Activated CD8-positive, alpha-beta memory T cell treated with anti-CD3 and anti-CD28 coated beads, Interleukin-2, amount 50 U/mL, for 24 hours (primary cell): ENCODE measurements around the gene PPM1F.

Experiments used
- DNase-seq: peaks from one replicate; pipeline ENCODE4 v3.0.0-alpha.2; 2020; ENCODE audit errors: extremely low read depth

PPM1F gene

GRCh38 chr22:21975854-21976345, 23.3 kb upstream of the PPM1F start:
- no peak for DNase-seq

GRCh38 chr22:21975273-21975672, 22.6 kb upstream of the PPM1F start:
- DNase-seq, result no peak

GRCh38 chr22:21974058-21974649, 21.5 kb upstream of the PPM1F start:
- DNase-seq, result no peak

DNA sequence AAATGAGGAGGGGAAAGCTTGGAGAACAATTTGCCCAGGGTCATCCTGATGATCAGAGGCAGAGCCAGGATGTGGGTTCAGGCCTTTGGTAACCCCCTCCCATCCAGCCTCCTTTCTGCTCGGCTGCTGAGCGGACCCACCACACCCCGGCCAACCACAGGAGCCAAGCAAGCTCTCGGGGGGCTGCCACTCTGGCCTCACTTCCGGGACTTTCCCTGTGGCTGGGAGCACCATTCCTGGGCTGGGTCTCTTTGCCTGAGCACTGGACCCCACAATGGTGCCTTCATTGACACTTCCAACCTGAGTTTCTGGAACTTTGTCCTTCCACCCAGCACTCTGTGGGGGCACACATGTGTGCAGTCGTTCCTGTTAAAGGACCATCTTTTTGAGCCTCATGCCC, 20.2 kb upstream of the PPM1F start:
- DNase-seq, result no peak

- no peak for DNase-seq
Observed at GRCh38 chr22:21972293-21972779, 19.7 kb upstream of the PPM1F start.

- no peak for DNase-seq
Observed at GRCh38 chr22:21971858-21972275, 19.2 kb upstream of the PPM1F start.

DNA sequence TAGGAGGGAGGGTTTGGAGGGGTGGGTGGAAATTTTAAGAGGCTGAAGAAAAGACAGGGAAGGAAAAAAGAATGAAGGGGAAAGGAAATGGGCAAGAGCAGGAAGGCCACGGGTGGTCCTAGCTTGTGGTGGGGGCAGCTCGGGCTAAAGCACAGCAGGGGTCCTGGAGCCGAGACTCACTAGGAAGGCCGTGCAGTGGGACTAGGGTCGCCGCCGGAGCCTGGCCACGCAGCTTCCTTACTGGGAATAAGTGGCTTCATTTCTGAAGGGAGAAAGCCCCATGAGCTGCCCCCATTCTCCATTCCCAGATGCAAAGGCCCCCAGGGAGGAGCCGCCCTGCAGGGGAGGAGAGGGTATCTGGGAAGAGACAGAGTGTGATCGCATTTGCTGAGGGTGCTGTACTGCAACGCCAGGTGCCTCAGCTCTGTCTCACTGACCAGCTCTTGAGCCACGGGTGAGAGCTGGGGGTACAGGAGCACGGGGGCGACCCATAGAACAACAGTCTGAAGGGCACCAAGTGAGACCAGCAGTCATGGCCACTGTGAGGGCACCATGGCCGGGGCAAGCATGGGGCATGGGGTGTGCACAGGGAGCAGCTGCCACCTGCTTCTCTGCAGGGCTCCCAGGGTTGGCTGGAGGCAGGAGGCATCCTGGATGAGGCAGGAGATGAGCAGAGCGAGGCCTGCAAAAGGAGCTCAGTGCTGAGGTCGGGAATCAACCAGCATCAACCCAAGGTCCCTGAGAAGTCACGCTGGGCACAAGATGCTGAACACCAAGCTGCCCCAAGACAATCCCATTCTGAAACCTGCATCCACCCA, 18.4 kb upstream of the PPM1F start:
- no peak for DNase-seq

- DNase-seq, result no peak
Observed at GRCh38 chr22:21970037-21970799, 17.6 kb upstream of the PPM1F start.

DNA sequence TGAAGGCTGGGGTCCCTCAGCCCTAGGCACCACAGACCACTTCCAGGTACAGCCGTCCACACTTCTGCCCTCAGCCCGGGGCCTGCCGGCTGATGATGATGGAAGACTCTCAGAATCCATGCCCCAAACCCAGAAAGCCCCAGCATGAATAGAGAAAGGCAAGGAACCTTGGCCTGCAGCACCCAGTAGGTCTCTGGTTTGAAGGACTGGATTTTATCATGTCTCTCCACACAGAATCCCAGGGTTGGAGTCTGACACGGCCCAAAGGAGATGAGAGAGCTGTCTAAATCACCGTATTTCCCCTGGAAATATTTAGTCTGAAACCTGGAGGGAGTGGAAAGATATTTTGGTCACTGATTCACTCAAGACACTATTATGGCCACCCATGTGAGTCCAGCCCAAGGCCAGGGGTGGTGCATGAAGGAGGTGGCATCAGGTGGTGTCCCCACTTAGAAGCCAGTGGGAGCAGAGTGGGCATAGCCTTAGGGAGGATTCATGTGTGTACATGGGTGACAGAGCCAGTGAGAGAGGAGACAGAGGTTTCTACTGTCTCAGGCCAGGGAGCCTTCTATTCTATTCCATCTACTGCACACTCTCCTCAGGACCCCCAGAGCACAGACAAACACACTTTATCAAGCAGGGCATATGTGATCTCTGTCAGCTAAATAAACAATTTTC, 15.9 kb upstream of the PPM1F start:
- no peak for DNase-seq

GRCh38 chr22:21967693-21968271, 15.1 kb upstream of the PPM1F start:
- DNase-seq, result no peak

- no peak for DNase-seq
Observed at GRCh38 chr22:21966643-21967516, 14.2 kb upstream of the PPM1F start.

DNA sequence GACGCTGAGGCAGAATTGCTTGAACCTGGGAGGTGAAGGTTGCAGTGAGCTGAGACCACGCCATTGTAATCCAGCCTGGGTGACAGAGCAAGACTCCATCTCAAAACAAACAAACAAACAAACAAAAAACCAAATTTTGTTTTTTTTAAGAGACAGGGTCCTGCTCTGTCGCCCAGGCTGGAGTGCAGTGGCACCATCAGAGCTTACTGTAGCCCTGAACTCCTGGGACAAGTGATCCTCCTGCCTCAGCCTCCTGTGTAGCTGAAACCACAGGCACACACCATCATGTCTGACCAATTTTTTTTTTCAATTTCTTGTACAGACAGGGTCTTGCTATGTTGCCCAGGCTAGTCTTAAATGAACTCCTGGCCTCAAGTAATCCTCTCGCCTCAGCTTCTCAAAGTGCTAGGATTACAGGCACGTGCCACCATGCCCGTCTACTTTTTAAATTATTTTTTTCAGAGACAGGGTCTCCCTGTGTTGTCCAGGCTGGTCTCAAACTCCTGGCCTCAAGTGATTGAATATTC, 13.2 kb upstream of the PPM1F start:
- no peak for DNase-seq

GRCh38 chr22:21964918-21965484, 12.4 kb upstream of the PPM1F start:
- no peak for DNase-seq

DNA sequence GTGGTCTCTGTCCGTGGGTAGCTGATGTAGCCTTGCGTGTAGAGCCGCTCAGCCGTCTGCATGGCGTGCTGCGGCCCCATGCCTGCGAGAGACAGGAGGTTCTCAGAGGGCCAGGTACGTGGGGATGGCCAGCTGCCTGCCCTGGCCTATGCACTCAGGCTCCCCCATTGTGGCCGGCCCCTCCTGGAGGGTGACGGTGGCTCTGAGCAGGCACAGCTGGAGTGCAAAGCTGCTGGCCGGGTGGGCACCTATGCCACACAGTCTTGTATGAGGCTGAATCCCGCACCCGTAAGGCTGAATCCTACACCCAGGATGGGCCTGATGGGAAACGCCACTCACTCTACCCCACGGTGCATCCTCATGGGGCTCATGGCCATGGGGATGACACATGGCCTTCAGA, 11.6 kb upstream of the PPM1F start:
- DNase-seq, result no peak

DNA sequence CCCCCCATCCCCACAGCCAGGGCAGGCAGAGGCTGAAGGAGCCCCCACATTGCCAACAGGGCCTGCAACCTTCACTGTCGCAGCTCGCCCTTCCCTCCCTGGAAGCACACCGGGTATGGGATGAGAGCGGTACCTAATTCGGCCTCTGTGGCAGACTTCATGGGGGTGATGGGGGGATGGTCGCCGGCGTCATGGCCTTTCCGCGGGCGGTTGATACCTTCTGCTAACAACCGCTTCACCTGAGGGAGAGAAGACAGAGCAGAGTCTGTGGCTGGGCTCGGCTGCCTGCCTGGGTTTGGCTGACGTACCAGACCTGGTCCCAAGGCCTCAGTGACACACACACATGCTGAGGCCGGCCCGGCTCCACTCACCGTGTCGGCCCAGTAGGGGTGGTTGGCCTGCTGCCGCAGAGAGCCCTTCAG, 11.2 kb upstream of the PPM1F start:
- no peak for DNase-seq

DNA sequence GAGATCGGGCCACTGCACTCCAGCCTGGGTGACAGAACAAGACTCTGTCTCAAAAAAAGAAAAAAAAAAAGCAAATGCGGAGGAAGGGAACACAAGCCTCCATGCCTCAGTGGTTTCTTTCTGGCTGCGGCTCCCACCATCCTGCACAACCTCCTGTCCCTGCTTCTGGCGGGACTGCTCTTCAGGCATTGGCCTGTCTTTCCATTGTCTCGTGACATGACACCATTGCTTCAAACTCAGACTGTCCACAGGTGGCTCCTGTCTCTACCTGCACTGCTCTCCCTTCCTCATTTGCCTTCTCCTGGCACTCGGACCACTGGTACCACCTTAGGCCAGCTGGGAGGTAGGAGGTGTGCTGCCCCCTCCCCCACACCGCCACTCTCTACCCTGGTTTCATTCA, 10.6 kb upstream of the PPM1F start:
- no peak for DNase-seq

DNA sequence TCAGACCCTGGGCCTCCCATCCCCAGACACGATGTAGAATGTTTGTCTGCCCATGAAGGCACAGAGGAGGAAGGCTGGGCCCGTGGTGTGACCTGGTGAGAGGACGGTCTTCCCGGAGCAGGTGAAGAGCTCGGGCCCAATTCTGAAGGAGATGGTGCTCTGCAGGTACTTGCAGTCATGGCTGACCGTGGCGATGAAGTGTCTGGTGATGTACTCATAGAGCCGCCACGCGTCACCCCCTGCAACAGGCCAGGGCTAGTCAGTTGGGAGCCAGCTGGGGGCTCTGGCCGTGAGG, 10.0 kb upstream of the PPM1F start:
- no peak for DNase-seq

DNA sequence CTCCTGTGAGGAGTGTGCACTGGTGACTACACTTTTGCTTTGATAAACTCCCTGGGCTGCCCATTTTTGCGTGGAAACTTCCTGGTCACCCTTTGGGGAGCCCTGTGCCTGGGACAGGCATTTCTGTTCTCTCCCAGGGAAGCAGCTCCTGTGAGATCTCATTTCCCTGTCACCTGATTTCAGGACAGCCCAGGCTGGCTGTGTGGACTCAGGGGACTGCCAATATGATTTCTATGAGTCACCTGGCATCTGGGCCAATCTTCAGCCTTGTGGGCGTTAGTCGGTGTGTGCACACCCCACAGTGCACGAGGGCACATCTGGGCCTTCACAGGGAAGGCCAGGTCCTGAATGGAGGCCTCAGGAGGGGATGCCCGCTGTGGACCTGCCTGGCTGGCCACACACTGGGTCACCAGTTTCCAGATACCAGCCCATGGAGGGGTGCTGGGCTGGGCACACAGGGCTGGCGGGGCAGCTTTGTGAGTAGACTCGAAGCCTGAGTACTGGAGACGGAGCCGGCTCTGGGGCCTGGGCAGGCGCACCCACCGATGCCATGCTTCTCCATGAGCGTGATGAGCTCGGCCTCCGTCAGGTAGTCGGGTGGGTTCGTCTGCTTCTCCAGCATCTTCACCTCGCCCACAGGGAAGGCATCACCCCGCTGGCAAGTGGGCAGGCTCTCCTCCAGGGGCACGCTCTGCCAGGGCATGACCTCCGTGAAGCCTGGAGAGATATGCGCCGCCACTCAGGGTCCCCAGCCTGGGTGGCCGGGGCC, 9.4 kb upstream of the PPM1F start:
- DNase-seq, result no peak

- DNase-seq, result no peak
Observed at GRCh38 chr22:21961127-21961867, 8.6 kb upstream of the PPM1F start.
